OCI-LY7 (cell line): Measurements from ENCODE around the gene SETDB2. TPM values are rescaled to one million over a fixed set of nuclear protein-coding genes. Genes with fewer than 3 reads are reported as not detected.
A peak's percentile ranks its signal among the peaks of the same experiment; 100 is the strongest.

Experiments
- BruUV-seq: library from RNA; stranded (reverse); fragments of 400-500 nt; replicated peaks from 2 replicates; lab custom pipeline; 2021; lab: Mats Ljungman, UMichigan
- CTCF ChIA-PET: fragments of 300-600 bp; sonication (Branson Sonifier 250); formaldehyde crosslinking; loops from one replicate; lab custom pipeline; 2022; ENCODE audit warnings: antibody characterized with exemption; ENCODE audit not compliant: unreplicated experiment; lab: Charles Lee
- POLR2A ChIA-PET: fragments of 300-600 bp; sonication (Branson Sonifier 250); formaldehyde crosslinking; loops from one replicate; lab custom pipeline; 2022; ENCODE audit warnings: antibody characterized with exemption; lab: Charles Lee
- DNase-seq: peaks from one replicate; pipeline ENCODE4 v3.0.0-alpha.2; 2015; ENCODE audit warnings: low spot score
- H2AFZ ChIP-seq: fragments of 200-600 bp; sonication (generic), shearing (Covaris generic); 2 replicates; pipeline ENCODE4 v1.6.1; 2014; ENCODE audit warnings: mild to moderate bottlenecking, antibody characterized with exemption, low read length, moderate library complexity
- H3K27ac ChIP-seq: fragments of 200-600 bp; sonication (generic); 2 replicates; pipeline ENCODE4 v1.5.1; 2014; ENCODE audit warnings: mixed run types, low read depth, mild to moderate bottlenecking, moderate library complexity, low read length, inconsistent platforms; ENCODE audit not compliant: poor library complexity, severe bottlenecking
- H3K36me3 ChIP-seq: fragments of 200-600 bp; sonication (generic); 2 replicates; pipeline ENCODE4 v1.6.1; 2014; ENCODE audit warnings: mild to moderate bottlenecking, antibody characterized with exemption, low read length, moderate library complexity, mixed read lengths; ENCODE audit not compliant: insufficient read depth
- H3K4me1 ChIP-seq: fragments of 200-600 bp; sonication (generic); 2 replicates; pipeline ENCODE4 v1.5.1; 2014; ENCODE audit warnings: mild to moderate bottlenecking, low read length; ENCODE audit not compliant: insufficient read depth, poor library complexity, severe bottlenecking
- H3K4me2 ChIP-seq: fragments of 200-600 bp; sonication (generic); 2 replicates; pipeline ENCODE4 v1.6.1; 2014; ENCODE audit warnings: mild to moderate bottlenecking, low read length
- H3K4me3 ChIP-seq: fragments of 200-600 bp; sonication (generic); 2 replicates; pipeline ENCODE4 v1.5.1; 2014; ENCODE audit warnings: mild to moderate bottlenecking, low read depth, low read length; ENCODE audit not compliant: poor library complexity, severe bottlenecking
- H3K79me2 ChIP-seq: fragments of 200-600 bp; sonication (generic); 2 replicates; pipeline ENCODE4 v1.6.1; 2016; ENCODE audit warnings: low read depth, mild to moderate bottlenecking, low read length, moderate library complexity, mixed read lengths; ENCODE audit not compliant: insufficient read depth
- H3K9me2 ChIP-seq: fragments of 200-600 bp; sonication (generic); 2 replicates; pipeline ENCODE4 v1.6.1; 2016; ENCODE audit warnings: mild to moderate bottlenecking, low read length, mixed read lengths; ENCODE audit not compliant: insufficient read depth
- H3K9me3 ChIP-seq: fragments of 200-600 bp; sonication (generic); 2 replicates; pipeline ENCODE4 v1.6.1; 2014; ENCODE audit warnings: mild to moderate bottlenecking, mixed run types, low read length, mixed read lengths
- H4K20me1 ChIP-seq: fragments of 200-600 bp; sonication (generic); 2 replicates; pipeline ENCODE4 v1.6.1; 2014; ENCODE audit warnings: mild to moderate bottlenecking, antibody characterized with exemption, low read length, moderate library complexity, mixed read lengths; ENCODE audit not compliant: insufficient read depth
- EZH2phosphoT487 ChIP-seq: fragments of 200-600 bp; sonication (generic); IDR thresholded peaks from 2 replicates; pipeline ENCODE4 v1.6.1; 2018; ENCODE audit warnings: low read depth, borderline replicate concordance, mild to moderate bottlenecking, mixed run types, antibody characterized with exemption, low read length, moderate library complexity, mixed read lengths
- intact Hi-C: fragments of 100-400 bp; cut with micrococcal nuclease; formaldehyde crosslinking; loops from one replicate; pipeline ENCODE4 v1.10.0; 2022; ENCODE audit not compliant: unreplicated experiment
- total RNA-seq, 2 experiments: library from RNA; depleted of rRNA in 1 of 2; stranded (reverse); fragments of >200 nt in 1 of 2; shearing (Covaris generic) in 1 of 2; gene quantifications; 2 replicates each; pipeline ENCODE4 v1.2.3, GENCODE V29; 2014 to 2022
- TF ChIP-seq, protein P1 (sequence below): fragments of 200-600 bp; sonication (generic); conservative IDR thresholded peaks from 2 replicates; pipeline ENCODE4 v1.5.1; 2014; ENCODE audit warnings: mild to moderate bottlenecking, antibody characterized with exemption, low read length, moderate library complexity, mixed read lengths

SETDB2 gene
- total RNA-seq, 2 experiments from 2014 or later: 22.0 to 41.3 TPM

DNA sequence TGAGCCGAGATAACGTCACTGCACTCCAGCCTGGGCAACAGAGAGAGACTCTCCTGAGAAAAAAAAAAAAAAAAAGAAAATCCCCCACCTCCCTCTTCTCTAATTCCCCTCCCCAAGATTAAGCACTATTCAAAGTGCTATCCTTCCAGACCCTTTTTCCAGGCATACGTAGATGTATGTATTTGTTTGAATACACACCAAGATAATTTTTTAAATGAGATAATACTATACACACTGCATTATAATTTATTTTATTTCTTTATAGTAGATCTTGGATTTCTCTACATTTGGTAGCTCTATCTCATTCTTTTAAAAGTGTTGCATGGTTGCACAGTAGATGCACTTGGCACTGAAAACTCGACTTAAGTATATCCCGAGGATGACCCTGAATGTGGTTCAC is 32.7 kb upstream of the SETDB2 start:
- Histone ChIP-seq H3K36me3 (no peaks in the 10 kb centered on the region), H3K9me3 (peaks cover 9% of the 10 kb centered on the region), H2AFZ (no peak overlapping the region), H3K9me2 (no peaks in the 10 kb centered on the region), H4K20me1 (no peaks in the 10 kb centered on the region), H3K4me3 (no peak overlapping the region), H3K4me2 (no peak overlapping the region), H3K27ac (no peak overlapping the region), H3K4me1 (peaks cover 12% of the 10 kb centered on the region), H3K79me2 (no peaks in the 10 kb centered on the region)
- BruUV-seq: no TSS peak
- intact Hi-C loops: no loop called here
- CTCF ChIA-PET: no interaction called here
- POLR2A ChIA-PET: interaction anchor here (0.6 to 1.4 kb wide), 5 partner anchors 8 to 1123 kb away, joined by 3 to 5 read pairs (median 3); no protein-coding TSS in a partner anchor
- TF ChIP-seq EZH2phosphoT487: no peak
- TF ChIP-seq, protein P1, sequence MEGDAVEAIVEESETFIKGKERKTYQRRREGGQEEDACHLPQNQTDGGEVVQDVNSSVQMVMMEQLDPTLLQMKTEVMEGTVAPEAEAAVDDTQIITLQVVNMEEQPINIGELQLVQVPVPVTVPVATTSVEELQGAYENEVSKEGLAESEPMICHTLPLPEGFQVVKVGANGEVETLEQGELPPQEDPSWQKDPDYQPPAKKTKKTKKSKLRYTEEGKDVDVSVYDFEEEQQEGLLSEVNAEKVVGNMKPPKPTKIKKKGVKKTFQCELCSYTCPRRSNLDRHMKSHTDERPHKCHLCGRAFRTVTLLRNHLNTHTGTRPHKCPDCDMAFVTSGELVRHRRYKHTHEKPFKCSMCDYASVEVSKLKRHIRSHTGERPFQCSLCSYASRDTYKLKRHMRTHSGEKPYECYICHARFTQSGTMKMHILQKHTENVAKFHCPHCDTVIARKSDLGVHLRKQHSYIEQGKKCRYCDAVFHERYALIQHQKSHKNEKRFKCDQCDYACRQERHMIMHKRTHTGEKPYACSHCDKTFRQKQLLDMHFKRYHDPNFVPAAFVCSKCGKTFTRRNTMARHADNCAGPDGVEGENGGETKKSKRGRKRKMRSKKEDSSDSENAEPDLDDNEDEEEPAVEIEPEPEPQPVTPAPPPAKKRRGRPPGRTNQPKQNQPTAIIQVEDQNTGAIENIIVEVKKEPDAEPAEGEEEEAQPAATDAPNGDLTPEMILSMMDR: no peak
- no peak for DNase-seq

DNA sequence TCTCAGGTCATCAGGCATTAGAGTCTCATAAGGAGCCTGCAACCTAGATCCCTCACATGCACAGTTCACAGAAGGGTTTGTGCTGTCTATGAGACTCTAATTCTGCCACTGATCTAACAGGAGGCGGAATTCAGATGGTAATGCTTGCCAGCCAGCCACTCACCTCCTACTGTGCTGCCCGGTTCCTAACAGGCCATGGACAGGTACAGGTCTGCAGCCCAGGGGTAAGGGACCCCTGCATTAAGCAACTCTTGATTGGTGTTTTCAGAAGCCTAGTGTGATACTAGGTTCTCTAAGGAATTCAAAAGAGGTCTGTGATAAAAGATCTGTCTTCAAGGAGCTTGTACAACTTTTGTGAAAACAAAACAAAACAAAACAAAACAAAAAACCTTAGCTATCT is 31.3 kb upstream of the SETDB2 start:
- H3K36me3 ChIP-seq: no peaks in the 10 kb centered on the region
- no peaks in the 10 kb centered on the region for H3K9me2 ChIP-seq
- BruUV-seq: no TSS peak
- H3K9me3 ChIP-seq: no peaks in the 10 kb centered on the region
- ChIA-PET POLR2A (interaction anchor here (0.6 to 1.2 kb wide), 4 partner anchors 102 to 277 kb away, joined by 3 to 4 read pairs (median 3); no protein-coding TSS in a partner anchor), CTCF (no interaction called here)
- H3K27ac ChIP-seq: no peak overlapping the region
- no peaks in the 10 kb centered on the region for H4K20me1 ChIP-seq
- intact Hi-C loops: no loop called here
- no peak for TF ChIP-seq EZH2phosphoT487
- TF ChIP-seq, protein P1: no peak
- H3K4me1 ChIP-seq: peaks cover 26% of the 10 kb centered on the region
- no peak overlapping the region for H3K4me2 ChIP-seq
- no peaks in the 10 kb centered on the region for H3K79me2 ChIP-seq
- DNase-seq: no peak
- H3K4me3 ChIP-seq: no peak overlapping the region
- H2AFZ ChIP-seq: 0 out of 2 replicates have a peak overlapping the region, but pooled peaks have one; percentile 3

DNA sequence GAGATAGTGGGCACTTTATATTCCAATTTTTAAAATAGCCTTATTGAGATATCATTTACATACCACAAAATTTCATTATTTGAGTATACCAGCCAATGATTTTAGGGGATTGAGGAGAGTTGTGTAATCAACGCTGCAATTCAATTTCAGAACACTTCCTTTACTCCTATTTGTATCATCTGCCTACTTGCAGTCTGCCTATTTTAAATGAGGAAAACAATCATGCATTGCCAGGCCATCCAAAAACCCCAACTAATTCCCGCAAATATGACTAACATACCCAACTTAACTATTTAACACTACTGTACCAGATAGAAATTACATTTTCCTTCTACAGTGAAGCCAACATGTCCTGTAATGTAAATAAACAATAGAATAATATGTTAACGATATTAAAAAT is 26.9 kb upstream of the SETDB2 start:
- DNase-seq: no peak
- H3K9me3 ChIP-seq: no peaks in the 10 kb centered on the region
- no peaks in the 10 kb centered on the region for H3K9me2 ChIP-seq
- peak overlapping the region; percentile 59 for H3K27ac ChIP-seq
- peak overlapping the region; percentile 57 for H3K4me2 ChIP-seq
- no peak for TF ChIP-seq EZH2phosphoT487
- TF ChIP-seq, protein P1: no peak
- peaks cover 62% of the 10 kb centered on the region for H3K4me1 ChIP-seq
- H3K36me3 ChIP-seq: no peaks in the 10 kb centered on the region
- H3K79me2 ChIP-seq: no peaks in the 10 kb centered on the region
- POLR2A ChIA-PET: interaction anchor here (0.7 to 1.0 kb wide), 4 partner anchors 11 to 88 kb away, joined by 3 to 5 read pairs (median 4); no protein-coding TSS in a partner anchor
- no peaks in the 10 kb centered on the region for H4K20me1 ChIP-seq
- H3K4me3 ChIP-seq: peak overlapping the region; percentile 24
- BruUV-seq: no TSS peak
- CTCF ChIA-PET: no interaction called here
- intact Hi-C loops: loop anchor here (5.0 kb wide), 1 partner anchor 45 kb away; no protein-coding TSS in a partner anchor
- peak overlapping the region; percentile 86 for H2AFZ ChIP-seq
